ENCODE data around the gene SAMD10. TPM values are rescaled to one million over a fixed set of nuclear protein-coding genes. Genes with fewer than 3 reads are reported as not detected.

The SAMD10 gene
- total RNA-seq, 1 donor from 2014 or later, result 9.5 TPM

DNA sequence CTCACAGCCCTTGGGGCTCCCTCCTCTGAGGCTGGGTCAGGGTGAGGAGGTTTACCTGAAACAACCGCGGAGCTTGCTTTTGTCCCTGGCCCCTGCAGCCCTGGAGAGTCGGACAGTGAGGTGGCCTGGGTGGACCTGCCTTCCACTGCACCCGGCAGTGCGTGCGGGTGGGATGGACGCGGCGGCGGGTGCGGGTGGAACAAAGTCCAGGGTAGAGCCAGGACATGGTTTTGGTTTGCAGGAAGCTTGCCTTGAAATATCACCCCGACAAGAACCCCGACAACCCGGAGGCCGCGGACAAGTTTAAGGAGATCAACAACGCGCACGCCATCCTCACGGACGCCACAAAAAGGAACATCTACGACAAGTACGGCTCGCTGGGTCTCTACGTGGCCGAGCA, 50.4 kb downstream of the SAMD10 start:
- no peak for TF ChIP-seq CTCF (conservative IDR thresholded peaks at IDR 0.05; ENCODE audit: low read depth, low read length)
- no peak for DNase-seq (ENCODE audit: low read depth)
- H3K4me3 ChIP-seq (ENCODE audit: low read depth, low read length), result no peak overlapping the region

DNA sequence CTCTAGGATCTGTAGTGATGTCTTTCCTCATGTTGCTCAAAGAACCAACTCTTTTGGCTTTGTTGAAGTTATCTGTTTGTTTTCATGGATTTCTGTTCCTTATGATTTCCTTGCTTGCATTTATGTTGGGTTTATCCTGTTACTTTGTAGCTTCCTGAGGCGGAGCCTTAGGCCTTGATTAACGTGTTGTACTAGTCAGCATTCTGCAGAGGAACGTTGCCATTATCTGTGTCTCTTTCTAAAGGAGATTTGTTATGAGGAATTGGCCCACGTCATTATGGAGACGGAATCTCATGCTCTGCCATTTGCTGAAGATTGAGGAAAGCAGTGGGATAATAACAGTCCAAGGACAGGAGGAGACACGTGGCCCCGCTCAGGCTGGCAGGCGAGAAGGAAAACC, 53.1 kb downstream of the SAMD10 start:
- H3K4me3 ChIP-seq (ENCODE audit: low read depth, low read length), result no peak overlapping the region
- no peak for TF ChIP-seq CTCF (conservative IDR thresholded peaks at IDR 0.05; ENCODE audit: low read depth, low read length)
- DNase-seq (ENCODE audit: low read depth), result no peak

DNA sequence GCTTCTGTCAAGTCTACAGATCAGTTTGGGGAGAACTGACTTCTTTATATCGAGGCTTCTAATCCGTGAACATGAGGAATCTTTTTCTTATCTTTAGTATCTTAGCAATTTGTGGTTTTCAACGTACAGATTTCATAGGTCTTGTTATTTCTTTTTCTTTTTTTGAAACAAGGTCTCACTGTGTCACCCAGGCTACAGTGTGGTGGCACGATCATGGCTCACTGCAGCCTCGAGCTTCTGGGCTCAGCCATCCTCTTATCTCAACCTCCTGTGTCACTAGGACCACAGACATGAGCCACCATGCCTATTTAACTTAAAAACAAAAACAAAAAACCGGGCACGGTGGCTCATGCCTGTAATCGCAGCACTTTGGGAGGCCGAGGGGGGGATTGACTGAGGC, 55.2 kb downstream of the SAMD10 start:
- no peak overlapping the region for H3K4me3 ChIP-seq (ENCODE audit: low read depth, low read length)
- DNase-seq (ENCODE audit: low read depth), result no peak
- TF ChIP-seq CTCF (conservative IDR thresholded peaks at IDR 0.05; ENCODE audit: low read depth, low read length), result no peak

Other genes with a start within 250 kb of the SAMD10 start
- 6.5 and 19.1 TPM in 2 replicates for gene LIME1, start 243.0 kb downstream of the SAMD10 start, total RNA-seq
- gene SLC2A4RG, start 239.9 kb downstream of the SAMD10 start, total RNA-seq, result 91.5 and 91.9 TPM in 2 replicates
- 0.58 and 0.72 TPM in 2 replicates for gene ZBTB46, start 148.4 kb downstream of the SAMD10 start, total RNA-seq
- not detected in 2 replicates for gene ABHD16B, start 118.1 kb downstream of the SAMD10 start, total RNA-seq
- 112 and 128 TPM in 2 replicates for gene TPD52L2, start 114.4 kb downstream of the SAMD10 start, total RNA-seq
- 46.1 and 46.4 TPM in 2 replicates for gene DNAJC5, start 84.5 kb downstream of the SAMD10 start, total RNA-seq
- 16.2 and 35.7 TPM in 2 replicates for gene UCKL1, start 23.2 kb downstream of the SAMD10 start, total RNA-seq
- 5.2 and 6.9 TPM in 2 replicates for gene ZNF512B, start 9.7 kb downstream of the SAMD10 start, total RNA-seq
- gene PRPF6, start 1.5 kb upstream of the SAMD10 start, total RNA-seq, result 56.6 and 62.4 TPM in 2 replicates
- under 0.01 TPM in 1 of 2 replicates, not detected in the other for gene C20orf204, start 56.5 kb upstream of the SAMD10 start, total RNA-seq
- gene SOX18, start 70.0 kb upstream of the SAMD10 start, total RNA-seq, result not detected in 2 replicates
- 11.9 and 14.6 TPM in 2 replicates for gene TCEA2, start 83.6 kb upstream of the SAMD10 start, total RNA-seq
- 19.7 and 21.8 TPM in 2 replicates for gene RGS19, start 99.9 kb upstream of the SAMD10 start, total RNA-seq
- gene OPRL1, start 100.4 kb upstream of the SAMD10 start, total RNA-seq, result 0.06 and 0.36 TPM in 2 replicates
- gene LKAAEAR1, start 104.8 kb upstream of the SAMD10 start, total RNA-seq, result not detected in 2 replicates
- gene NPBWR2, start 127.9 kb upstream of the SAMD10 start, total RNA-seq, result not detected in 2 replicates
- gene MYT1, start 184.8 kb upstream of the SAMD10 start, total RNA-seq, result not detected in 2 replicates